Calu3 (cell line): Measurements from ENCODE around the gene MVB12A. TPM values are rescaled to one million over a fixed set of nuclear protein-coding genes. Genes with fewer than 3 reads are reported as not detected.
A peak's percentile ranks its signal among the peaks of the same experiment; 100 is the strongest.

Source experiments
- BruUV-seq: library from RNA; stranded (reverse); fragments of 400-500 nt; replicated peaks from 2 replicates; lab custom pipeline; 2021; lab: Mats Ljungman, UMichigan
- CTCF ChIA-PET: fragments of 300-600 bp; sonication (Branson Sonifier 250); formaldehyde crosslinking; loops from one replicate; lab custom pipeline; 2022; ENCODE audit warnings: antibody characterized with exemption; lab: Charles Lee
- DNase-seq: peaks from one replicate; pipeline ENCODE4 v3.0.0; 2022
- H3K27ac Mint-ChIP-seq: one replicate; pipeline ENCODE4 v1.8.0; 2022; ENCODE audit warnings: mixed read lengths; ENCODE audit not compliant: unreplicated experiment
- H3K27me3 Mint-ChIP-seq: one replicate; pipeline ENCODE4 v1.8.0; 2022; ENCODE audit warnings: mixed read lengths; ENCODE audit not compliant: unreplicated experiment
- H3K36me3 Mint-ChIP-seq: one replicate; pipeline ENCODE4 v1.8.0; 2022; ENCODE audit warnings: mild to moderate bottlenecking, moderate library complexity, mixed read lengths; ENCODE audit not compliant: insufficient read depth, unreplicated experiment
- H3K4me1 Mint-ChIP-seq: one replicate; pipeline ENCODE4 v1.8.0; 2022; ENCODE audit warnings: mild to moderate bottlenecking, low read depth, mixed read lengths; ENCODE audit not compliant: unreplicated experiment
- H3K4me3 Mint-ChIP-seq: one replicate; pipeline ENCODE4 v1.8.0; 2022; ENCODE audit warnings: mild to moderate bottlenecking, low read depth, moderate library complexity, mixed read lengths; ENCODE audit not compliant: unreplicated experiment
- H3K9me3 Mint-ChIP-seq: one replicate; pipeline ENCODE4 v1.8.0; 2022; ENCODE audit warnings: low read depth, mixed read lengths; ENCODE audit not compliant: unreplicated experiment
- intact Hi-C: fragments of 100-400 bp; cut with micrococcal nuclease; formaldehyde crosslinking; loops from one replicate; pipeline ENCODE4 v1.10.0; 2022; ENCODE audit not compliant: unreplicated experiment
- total RNA-seq: library from RNA; stranded (reverse); gene quantifications from 2 replicates; pipeline ENCODE4 v1.2.3, GENCODE V29; 2022
- TF ChIP-seq, protein P1 (sequence below): fragments of 200-600 bp; IDR thresholded peaks from one replicate; pipeline ENCODE4 v1.8.0; 2022; ENCODE audit warnings: antibody characterized with exemption; ENCODE audit not compliant: unreplicated experiment

MVB12A gene
- total RNA-seq, 1 experiment from 2014 or later = 41.1 TPM

DNA sequence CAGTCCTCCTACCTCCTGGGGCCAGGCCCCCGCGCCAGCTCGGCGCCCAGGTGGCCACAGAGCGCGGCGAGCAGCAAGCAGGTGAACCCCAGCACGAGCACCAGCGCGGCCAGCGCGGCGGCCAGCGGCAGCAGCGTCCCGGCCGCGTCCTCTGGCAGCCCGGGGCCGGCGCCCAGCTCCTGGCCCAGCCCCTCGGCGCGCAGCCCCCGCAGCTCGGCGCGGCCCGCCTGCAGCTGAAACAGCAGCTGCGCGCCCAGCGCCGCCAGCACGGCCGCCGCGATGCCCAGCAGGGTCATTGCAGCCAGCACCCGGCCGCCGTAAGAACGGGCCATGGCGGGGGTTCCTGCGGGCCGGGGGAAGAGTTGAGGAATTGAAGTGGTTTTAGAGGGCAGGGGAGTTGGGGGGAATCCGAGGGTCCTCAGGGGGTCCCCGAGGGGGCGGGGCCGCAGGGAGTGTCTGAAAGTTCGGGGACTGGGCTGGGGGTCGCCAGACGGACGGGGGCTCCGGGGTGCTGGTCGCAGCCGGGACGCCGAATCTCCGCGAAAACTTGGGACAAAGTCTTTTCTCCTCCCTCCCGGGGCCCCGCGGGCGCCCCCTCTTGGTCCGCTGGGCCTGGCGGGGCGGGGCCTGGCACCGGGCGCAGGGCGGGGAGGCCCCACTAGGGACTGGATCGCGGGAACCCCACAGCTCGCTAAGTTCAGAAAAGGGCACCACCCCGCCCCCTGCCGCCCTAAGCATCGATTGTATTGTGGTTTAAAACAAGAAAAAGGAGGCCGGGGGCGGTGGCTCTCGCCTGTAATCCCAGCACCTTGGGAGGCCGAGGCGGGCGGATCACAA is 28.5 kb downstream of the MVB12A start, which contains the start of gene TMEM221:
Gene TMEM221, minus strand, starts transcription at position 538 of the 837 bp plus-strand sequence. Its CDS starts 206 bp downstream, at position 332.
- DNase-seq = peak; percentile 65
- no peak within 1 kb of the TSS for H3K27ac Mint-ChIP-seq
- TF ChIP-seq, protein P1, sequence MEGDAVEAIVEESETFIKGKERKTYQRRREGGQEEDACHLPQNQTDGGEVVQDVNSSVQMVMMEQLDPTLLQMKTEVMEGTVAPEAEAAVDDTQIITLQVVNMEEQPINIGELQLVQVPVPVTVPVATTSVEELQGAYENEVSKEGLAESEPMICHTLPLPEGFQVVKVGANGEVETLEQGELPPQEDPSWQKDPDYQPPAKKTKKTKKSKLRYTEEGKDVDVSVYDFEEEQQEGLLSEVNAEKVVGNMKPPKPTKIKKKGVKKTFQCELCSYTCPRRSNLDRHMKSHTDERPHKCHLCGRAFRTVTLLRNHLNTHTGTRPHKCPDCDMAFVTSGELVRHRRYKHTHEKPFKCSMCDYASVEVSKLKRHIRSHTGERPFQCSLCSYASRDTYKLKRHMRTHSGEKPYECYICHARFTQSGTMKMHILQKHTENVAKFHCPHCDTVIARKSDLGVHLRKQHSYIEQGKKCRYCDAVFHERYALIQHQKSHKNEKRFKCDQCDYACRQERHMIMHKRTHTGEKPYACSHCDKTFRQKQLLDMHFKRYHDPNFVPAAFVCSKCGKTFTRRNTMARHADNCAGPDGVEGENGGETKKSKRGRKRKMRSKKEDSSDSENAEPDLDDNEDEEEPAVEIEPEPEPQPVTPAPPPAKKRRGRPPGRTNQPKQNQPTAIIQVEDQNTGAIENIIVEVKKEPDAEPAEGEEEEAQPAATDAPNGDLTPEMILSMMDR = peak; percentile 21
- no peaks in the 10 kb centered on the region for H3K9me3 Mint-ChIP-seq
- H3K4me3 Mint-ChIP-seq = peak within 1 kb of the TSS; percentile 47
- H3K4me1 Mint-ChIP-seq = no peaks in the 10 kb centered on the region
- no peaks in the 10 kb centered on the region for H3K36me3 Mint-ChIP-seq
- intact Hi-C loops = no loop called here
- CTCF ChIA-PET = interaction anchor here (0.8 kb wide), 2 partner anchors 23 to 36 kb away, joined by 4 read pairs; no protein-coding TSS in a partner anchor
- no TSS peak for BruUV-seq
- no peaks in the 10 kb centered on the region for H3K27me3 Mint-ChIP-seq

DNA sequence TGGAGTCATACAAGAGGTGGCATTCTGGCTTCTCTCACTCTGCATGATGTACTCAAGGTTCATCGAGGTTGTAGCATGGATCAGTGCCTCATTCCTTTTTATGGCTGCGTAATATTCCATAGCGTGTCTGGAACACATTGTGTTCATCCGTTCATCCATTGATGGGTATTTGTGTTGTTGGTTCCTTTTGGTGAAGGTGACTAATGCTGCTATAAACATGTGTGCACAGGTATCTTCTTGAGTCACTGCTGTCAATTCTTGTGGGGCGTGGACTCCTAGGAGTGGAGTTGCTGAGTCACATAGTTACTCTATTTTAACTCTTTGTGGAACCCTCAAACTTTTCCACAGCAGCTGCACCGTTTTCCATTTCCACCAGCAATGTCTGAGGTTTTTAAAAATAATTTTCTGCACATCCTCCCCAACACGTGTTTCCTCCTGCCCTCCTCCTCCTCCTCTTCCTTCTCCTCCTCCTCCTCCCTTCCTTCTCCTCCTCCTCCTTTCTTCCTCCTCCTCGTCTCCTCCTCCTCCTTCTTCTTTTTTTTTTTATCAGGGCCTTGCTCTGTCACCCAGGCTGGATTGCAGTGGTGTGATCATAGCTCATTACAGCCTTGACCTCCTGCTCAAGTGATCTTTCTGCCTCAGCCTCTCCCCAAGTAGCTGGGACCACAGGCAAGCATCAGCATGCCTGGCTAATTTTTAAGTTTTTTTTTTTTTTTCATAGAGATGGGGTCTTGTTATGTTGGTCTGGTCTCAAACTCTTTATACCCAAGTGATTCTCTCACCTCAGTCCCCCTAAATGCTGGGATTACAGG is 30.6 kb downstream of the MVB12A start:
- Mint-ChIP-seq H3K9me3 (no peaks in the 10 kb centered on the region), H3K27ac (no peak overlapping the region)

DNA sequence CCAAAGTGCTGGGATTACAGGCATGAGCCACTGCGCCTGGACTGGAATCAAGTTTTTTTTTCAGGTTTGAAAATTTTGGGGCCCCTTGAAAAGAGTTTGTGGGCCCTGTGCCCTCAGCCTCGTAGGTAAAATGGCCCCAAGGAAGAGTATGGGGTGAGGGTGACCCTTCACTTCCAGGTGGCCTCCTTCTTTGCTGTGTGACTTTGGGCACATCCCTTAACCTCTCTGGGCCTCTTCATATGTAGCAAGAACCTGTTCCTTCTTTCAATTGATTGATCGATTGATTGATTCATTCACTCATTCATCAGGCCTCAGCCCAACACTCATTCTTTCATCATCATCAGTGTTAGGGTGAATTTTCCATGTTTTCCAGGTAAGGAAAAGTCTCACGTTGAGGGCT is 32.0 kb downstream of the MVB12A start:
- peaks cover 18% of the 10 kb centered on the region for H3K27me3 Mint-ChIP-seq
- intact Hi-C loops = loop anchor here (5.0 kb wide), 1 partner anchor 315 kb away; no protein-coding TSS in a partner anchor

More for the DNA sequence above, 30.6 kb downstream of the MVB12A start:
- Mint-ChIP-seq H3K27me3 (peaks cover 15% of the 10 kb centered on the region), H3K4me1 (no peaks in the 10 kb centered on the region), H3K4me3 (no peak overlapping the region), H3K36me3 (no peaks in the 10 kb centered on the region)
- BruUV-seq = no TSS peak
- DNase-seq = peak; percentile 14
- TF ChIP-seq, protein P1 = no peak
- intact Hi-C loops = loop anchor here (5.0 kb wide), 1 partner anchor 317 kb away; no protein-coding TSS in a partner anchor
- CTCF ChIA-PET = interaction anchor here (0.7 kb wide), 1 partner anchor 9 kb away, joined by 6 read pairs; no protein-coding TSS in a partner anchor

DNA sequence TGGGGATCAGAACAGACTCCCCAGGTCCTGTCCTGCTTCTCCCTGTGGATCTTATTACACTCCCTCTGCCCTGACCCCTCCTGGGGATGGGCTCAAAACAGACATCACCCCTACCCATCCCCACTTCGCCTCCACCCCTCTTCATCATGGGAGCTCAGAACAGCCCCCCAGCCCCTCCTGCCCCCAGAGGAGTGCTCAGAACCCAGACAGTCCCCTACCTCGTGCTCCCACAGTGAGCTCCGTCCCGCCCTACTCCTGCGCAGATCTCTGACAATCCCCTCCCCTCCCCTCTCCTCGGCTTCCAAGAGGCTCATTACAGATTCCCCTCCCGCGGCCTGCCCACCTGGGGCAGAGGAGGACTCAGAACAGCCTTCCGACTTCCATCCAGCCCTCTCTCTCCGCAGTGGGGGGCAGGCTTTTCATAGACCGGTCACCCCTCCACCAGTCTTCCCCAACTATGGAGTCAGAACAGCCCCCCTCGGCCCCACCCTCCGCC is 34.8 kb downstream of the MVB12A start:
- BruUV-seq = no TSS peak
- Mint-ChIP-seq H3K27ac (no peak overlapping the region), H3K36me3 (no peaks in the 10 kb centered on the region), H3K4me3 (no peak overlapping the region), H3K4me1 (no peaks in the 10 kb centered on the region), H3K9me3 (no peaks in the 10 kb centered on the region), H3K27me3 (peaks cover 30% of the 10 kb centered on the region)
- CTCF ChIA-PET = no interaction called here
- no peak for DNase-seq
- intact Hi-C loops = loop anchor here (5.0 kb wide), 1 partner anchor 313 kb away; no protein-coding TSS in a partner anchor
- TF ChIP-seq, protein P1 = no peak

More for the DNA sequence above, 32.0 kb downstream of the MVB12A start:
- no TSS peak for BruUV-seq
- H3K36me3 Mint-ChIP-seq = no peaks in the 10 kb centered on the region
- H3K9me3 Mint-ChIP-seq = no peaks in the 10 kb centered on the region
- TF ChIP-seq, protein P1 = no peak
- H3K27ac Mint-ChIP-seq = no peak overlapping the region
- no peak for DNase-seq
- CTCF ChIA-PET = no interaction called here
- no peak overlapping the region for H3K4me3 Mint-ChIP-seq
- no peaks in the 10 kb centered on the region for H3K4me1 Mint-ChIP-seq
